Measurements from ENCODE around the gene PTPRF.

- TF ChIP-seq CTCF (IDR thresholded peaks at IDR 0.05; ENCODE audit: insufficient read depth, low read length, poor library complexity, severe bottlenecking) (no peak), EZH2phosphoT487 (conservative IDR thresholded peaks at IDR 0.05; ENCODE audit: low read length) (no peak)
Observed at GRCh38 chr1:43570277-43570676, 39.6 kb downstream of the PTPRF start.
